Loucy (cell line): ENCODE results near the gene RPP40.

Experiments
- H2AFZ ChIP-seq: fragments of 200-600 bp; sonication (generic); 2 replicates; pipeline ENCODE4 v1.6.0; 2016; ENCODE audit warnings: antibody characterized with exemption, mild to moderate bottlenecking, low read length, moderate library complexity
- H3F3A ChIP-seq: fragments of 200-600 bp; 2 replicates; pipeline ENCODE4 v1.6.0; 2016; ENCODE audit warnings: antibody characterized with exemption, low read depth, mild to moderate bottlenecking
- H3K27me3 ChIP-seq: fragments of 200-600 bp; sonication (generic); 2 replicates; pipeline ENCODE4 v1.6.1; 2014; ENCODE audit warnings: low read length, mild to moderate bottlenecking; ENCODE audit not compliant: insufficient read depth, poor library complexity, severe bottlenecking
- H3K36me3 ChIP-seq: fragments of 200-600 bp; sonication (generic); 2 replicates; pipeline ENCODE4 v1.6.1; 2016; ENCODE audit warnings: low read length; ENCODE audit not compliant: insufficient read depth
- H3K4me1 ChIP-seq: fragments of 200-600 bp; sonication (generic); 2 replicates; pipeline ENCODE4 v1.5.1; 2014; ENCODE audit warnings: low read length, mild to moderate bottlenecking; ENCODE audit not compliant: insufficient read depth, poor library complexity, severe bottlenecking
- H3K4me2 ChIP-seq: fragments of 200-600 bp; sonication (generic); 2 replicates; pipeline ENCODE4 v1.6.0; 2014; ENCODE audit warnings: antibody characterized with exemption, low read length, low read depth, mild to moderate bottlenecking; ENCODE audit not compliant: poor library complexity, severe bottlenecking
- H3K4me3 ChIP-seq: fragments of 200-600 bp; sonication (generic); 2 replicates; pipeline ENCODE4 v1.5.1; 2014; ENCODE audit warnings: low read length, mild to moderate bottlenecking, mixed read lengths; ENCODE audit not compliant: poor library complexity, severe bottlenecking
- H3K79me2 ChIP-seq: fragments of 200-600 bp; sonication (generic); 2 replicates; pipeline ENCODE4 v1.6.1; 2014; ENCODE audit warnings: low read length; ENCODE audit not compliant: insufficient read depth
- H3K9ac ChIP-seq: fragments of 200-600 bp; sonication (generic); 2 replicates; pipeline ENCODE4 v1.6.0; 2014; ENCODE audit warnings: mild to moderate bottlenecking, low read depth, low read length, moderate library complexity; ENCODE audit not compliant: poor library complexity, severe bottlenecking
- H3K9me2 ChIP-seq: fragments of 200-600 bp; sonication (generic); replicated peaks from 2 replicates; pipeline ENCODE4 v1.6.1; 2016; ENCODE audit warnings: low read depth, low read length, mixed read lengths
- H3K9me3 ChIP-seq: fragments of 200-600 bp; sonication (generic); 2 replicates; pipeline ENCODE4 v1.6.1; 2014; ENCODE audit warnings: mild to moderate bottlenecking, antibody characterized with exemption, low read length, low read depth; ENCODE audit not compliant: insufficient read depth
- H4K20me1 ChIP-seq: fragments of 200-600 bp; sonication (generic); 2 replicates; pipeline ENCODE4 v1.6.0; 2014; ENCODE audit warnings: antibody characterized with exemption, low read length, mild to moderate bottlenecking; ENCODE audit not compliant: insufficient read depth, poor library complexity, severe bottlenecking
- CTCF ChIP-seq: fragments of 200-600 bp; sonication (generic); conservative IDR thresholded peaks from 2 replicates; pipeline ENCODE4 v1.5.1; 2014; ENCODE audit warnings: mild to moderate bottlenecking, antibody characterized with exemption, low read length
- EZH2phosphoT487 ChIP-seq: fragments of 200-600 bp; IDR thresholded peaks from 2 replicates; pipeline ENCODE4 v1.6.1; 2018; ENCODE audit warnings: antibody characterized with exemption, mild to moderate bottlenecking, moderate library complexity, borderline replicate concordance

RPP40 gene

GRCh38 chr6:4947716-4948115 is 56.1 kb downstream of the RPP40 start:
- Histone ChIP-seq H3K4me1 (peaks cover 3% of the 10 kb centered on the region), H3K27me3 (no peaks in the 10 kb centered on the region), H3F3A (no peaks in the 10 kb centered on the region), H3K9me2 (no peaks in the 10 kb centered on the region), H3K4me3 (no peak overlapping the region), H3K9me3 (no peaks in the 10 kb centered on the region), H3K36me3 (peaks cover 55% of the 10 kb centered on the region; the same call in 1 of the 2 replicates), H3K4me2 (no peak overlapping the region), H2AFZ (no peak overlapping the region), H3K9ac (no peak overlapping the region), H4K20me1 (peaks cover 5% of the 10 kb centered on the region), H3K79me2 (no peaks in the 10 kb centered on the region)
- TF ChIP-seq CTCF: no peak
- no peak for TF ChIP-seq EZH2phosphoT487

GRCh38 chr6:4946521-4946920 is 57.3 kb downstream of the RPP40 start:
- Histone ChIP-seq H3K4me1 (peaks cover 15% of the 10 kb centered on the region), H3F3A (no peaks in the 10 kb centered on the region), H3K79me2 (no peaks in the 10 kb centered on the region), H3K9ac (no peak overlapping the region), H3K9me3 (no peaks in the 10 kb centered on the region), H4K20me1 (peaks cover 13% of the 10 kb centered on the region), H3K36me3 (peaks cover 48% of the 10 kb centered on the region; the same call in 1 of the 2 replicates), H3K27me3 (no peaks in the 10 kb centered on the region), H2AFZ (no peak overlapping the region), H3K4me3 (no peak overlapping the region), H3K4me2 (no peak overlapping the region), H3K9me2 (no peaks in the 10 kb centered on the region)
- no peak for TF ChIP-seq CTCF
